GM23338 (cell line): ENCODE results near the gene THSD4. TPM values are rescaled to one million over a fixed set of nuclear protein-coding genes. Genes with fewer than 3 reads are reported as not detected.

Experiments used
- ATAC-seq: fragments of 200-7000 bp; cut with Tn5 transposase; 3 replicates; pipeline ENCODE4 v1.9.1; 2020
- DNase-seq: peaks from one replicate; pipeline ENCODE4 v3.0.0-alpha.2; 2015; ENCODE audit warnings: low spot score
- H2AFZ ChIP-seq: fragments of 200-600 bp; sonication (generic); 2 replicates; pipeline ENCODE4 v1.8.0; 2016; ENCODE audit warnings: antibody characterized with exemption, mild to moderate bottlenecking, moderate library complexity
- H3F3A ChIP-seq: fragments of 200-600 bp; sonication (generic); replicated peaks from 2 replicates; pipeline ENCODE4 v1.8.0; 2017; ENCODE audit warnings: antibody characterized with exemption, mixed run types, low read depth
- H3K27ac ChIP-seq: fragments of 200-600 bp; sonication (generic); 2 replicates; pipeline ENCODE4 v1.6.1; 2016; ENCODE audit warnings: low read depth
- H3K27me3 ChIP-seq: fragments of 200-600 bp; sonication (generic); 2 replicates; pipeline ENCODE4 v1.8.0; 2016; ENCODE audit warnings: mild to moderate bottlenecking, mixed run types, moderate library complexity; ENCODE audit not compliant: insufficient read depth
- H3K36me3 ChIP-seq: fragments of 200-600 bp; sonication (generic); 2 replicates; pipeline ENCODE4 v1.8.0; 2016; ENCODE audit warnings: mild to moderate bottlenecking; ENCODE audit not compliant: insufficient read depth
- H3K4me1 ChIP-seq: fragments of 200-600 bp; sonication (generic); 2 replicates; pipeline ENCODE4 v1.8.0; 2016; ENCODE audit warnings: mild to moderate bottlenecking, moderate library complexity; ENCODE audit not compliant: insufficient read depth
- H3K4me2 ChIP-seq: fragments of 200-600 bp; sonication (generic); 2 replicates; pipeline ENCODE4 v1.7.1; 2017; ENCODE audit warnings: mixed run types
- H3K4me3 ChIP-seq: fragments of 200-600 bp; sonication (generic); 2 replicates; pipeline ENCODE4 v1.6.1; 2016; ENCODE audit warnings: mixed run types
- H3K79me2 ChIP-seq: fragments of 200-600 bp; sonication (generic); replicated peaks from 2 replicates; pipeline ENCODE4 v1.8.0; 2017; ENCODE audit warnings: mild to moderate bottlenecking; ENCODE audit not compliant: insufficient read depth
- H3K9me2 ChIP-seq: fragments of 200-600 bp; sonication (generic); 2 replicates; pipeline ENCODE4 v1.8.0; 2017; ENCODE audit not compliant: insufficient read depth
- H4K20me1 ChIP-seq: fragments of 200-600 bp; sonication (generic); replicated peaks from 2 replicates; pipeline ENCODE4 v1.8.0; 2017; ENCODE audit warnings: mild to moderate bottlenecking; ENCODE audit not compliant: insufficient read depth
- H3K27ac Mint-ChIP-seq: 2 replicates; pipeline ENCODE4 v1.8.0; 2020; ENCODE audit warnings: inconsistent platforms, mild to moderate bottlenecking, moderate library complexity, mixed read lengths
- H3K27me3 Mint-ChIP-seq: 3 replicates; pipeline ENCODE4 v1.8.0; 2022; ENCODE audit warnings: low read depth, mild to moderate bottlenecking, moderate library complexity, mixed read lengths, inconsistent platforms; ENCODE audit not compliant: insufficient read depth, poor library complexity
- H3K36me3 Mint-ChIP-seq: 3 replicates; pipeline ENCODE4 v1.8.0; 2021; ENCODE audit warnings: low read depth, mild to moderate bottlenecking, inconsistent platforms, moderate library complexity, mixed read lengths
- H3K4me1 Mint-ChIP-seq: 3 replicates; pipeline ENCODE4 v1.8.0; 2020; ENCODE audit warnings: mild to moderate bottlenecking, inconsistent platforms, mixed read lengths
- H3K4me3 Mint-ChIP-seq: 3 replicates; pipeline ENCODE4 v1.8.0; 2021; ENCODE audit warnings: moderate library complexity, mild to moderate bottlenecking, inconsistent platforms, mixed read lengths
- H3K9me3 Mint-ChIP-seq: 3 replicates; pipeline ENCODE4 v1.8.0; 2020; ENCODE audit warnings: moderate library complexity, mild to moderate bottlenecking, inconsistent platforms, mixed read lengths
- CREB1 ChIP-seq: fragments of 250-450 bp; sonication (Bioruptor Pico); IDR thresholded peaks from 2 replicates; pipeline ENCODE4 v1.5.0; 2020; ENCODE audit warnings: low read depth, mild to moderate bottlenecking, moderate library complexity
- JUNB ChIP-seq: IDR thresholded peaks from one replicate; pipeline ENCODE4 v1.6.1; 2016; ENCODE audit warnings: antibody characterized with exemption; ENCODE audit not compliant: unreplicated experiment
- NANOG ChIP-seq: IDR thresholded peaks from 2 replicates; pipeline ENCODE4 v1.6.1; 2016; ENCODE audit warnings: antibody characterized with exemption, borderline replicate concordance
- POLR2AphosphoS5 ChIP-seq: IDR thresholded peaks from 2 replicates; pipeline ENCODE4 v1.6.1; 2016; ENCODE audit warnings: antibody characterized with exemption, low read depth
- STAT1 ChIP-seq: IDR thresholded peaks from one replicate; pipeline ENCODE4 v1.6.1; 2016; ENCODE audit warnings: antibody characterized with exemption; ENCODE audit not compliant: unreplicated experiment
- ZNF114 ChIP-seq: fragments of 250-450 bp; sonication (Bioruptor Pico); IDR thresholded peaks from 2 replicates; pipeline ENCODE4 v1.5.0; 2020; ENCODE audit warnings: mild to moderate bottlenecking, moderate library complexity
- polyA plus RNA-seq: library from polyadenylated mRNA; unstranded; fragments of >200 nt; fragmentation: Nextera tagmentation; extraction: Ambion mirVana; gene quantifications from 2 replicates; pipeline ENCODE4 v1.2.1, GENCODE V29; 2016
- total RNA-seq: library from RNA; depleted of rRNA; stranded (reverse); fragments of >200 nt; shearing (Covaris generic); gene quantifications from 2 replicates; pipeline ENCODE4 v1.2.3, GENCODE V29; 2014
- TF ChIP-seq, protein P1 (sequence below): IDR thresholded peaks from one replicate; pipeline ENCODE4 v1.6.1; 2018; ENCODE audit warnings: antibody characterized with exemption; ENCODE audit not compliant: unreplicated experiment
- TF ChIP-seq, protein P2 (sequence below): IDR thresholded peaks from 2 replicates; pipeline ENCODE4 v1.6.1; 2016; ENCODE audit warnings: antibody characterized with exemption
- TF ChIP-seq, protein P3 (sequence below): fragments of 250-450 bp; sonication (Bioruptor Pico); IDR thresholded peaks from 2 replicates; pipeline ENCODE4 v1.5.0; 2020; ENCODE audit warnings: mild to moderate bottlenecking, moderate library complexity

Gene THSD4
- total and polyA plus RNA-seq, 2 experiments from 2014 or later, result 2.0 to 7.4 TPM

DNA sequence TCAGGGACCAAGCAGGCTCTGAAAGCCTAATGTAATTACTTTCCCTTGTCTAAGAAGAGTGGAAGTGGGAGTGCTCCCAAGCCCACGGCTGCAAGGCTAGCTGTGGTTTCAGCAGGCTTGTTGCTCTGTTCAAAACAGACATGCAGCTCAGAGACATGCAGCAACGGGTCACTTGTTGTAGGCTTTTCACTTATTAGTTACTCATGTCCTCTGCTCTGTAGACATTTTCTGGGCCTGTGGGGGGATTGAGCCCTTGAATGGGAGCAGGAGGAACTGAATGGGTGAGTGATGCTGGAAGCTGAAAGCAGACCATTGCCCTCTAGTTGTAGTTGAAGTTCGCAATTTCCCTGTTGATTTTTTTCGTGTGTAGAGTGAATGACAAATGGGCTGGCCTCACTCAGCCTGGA, 433.1 kb downstream of the THSD4 start (continued):
- TF ChIP-seq, protein P1, sequence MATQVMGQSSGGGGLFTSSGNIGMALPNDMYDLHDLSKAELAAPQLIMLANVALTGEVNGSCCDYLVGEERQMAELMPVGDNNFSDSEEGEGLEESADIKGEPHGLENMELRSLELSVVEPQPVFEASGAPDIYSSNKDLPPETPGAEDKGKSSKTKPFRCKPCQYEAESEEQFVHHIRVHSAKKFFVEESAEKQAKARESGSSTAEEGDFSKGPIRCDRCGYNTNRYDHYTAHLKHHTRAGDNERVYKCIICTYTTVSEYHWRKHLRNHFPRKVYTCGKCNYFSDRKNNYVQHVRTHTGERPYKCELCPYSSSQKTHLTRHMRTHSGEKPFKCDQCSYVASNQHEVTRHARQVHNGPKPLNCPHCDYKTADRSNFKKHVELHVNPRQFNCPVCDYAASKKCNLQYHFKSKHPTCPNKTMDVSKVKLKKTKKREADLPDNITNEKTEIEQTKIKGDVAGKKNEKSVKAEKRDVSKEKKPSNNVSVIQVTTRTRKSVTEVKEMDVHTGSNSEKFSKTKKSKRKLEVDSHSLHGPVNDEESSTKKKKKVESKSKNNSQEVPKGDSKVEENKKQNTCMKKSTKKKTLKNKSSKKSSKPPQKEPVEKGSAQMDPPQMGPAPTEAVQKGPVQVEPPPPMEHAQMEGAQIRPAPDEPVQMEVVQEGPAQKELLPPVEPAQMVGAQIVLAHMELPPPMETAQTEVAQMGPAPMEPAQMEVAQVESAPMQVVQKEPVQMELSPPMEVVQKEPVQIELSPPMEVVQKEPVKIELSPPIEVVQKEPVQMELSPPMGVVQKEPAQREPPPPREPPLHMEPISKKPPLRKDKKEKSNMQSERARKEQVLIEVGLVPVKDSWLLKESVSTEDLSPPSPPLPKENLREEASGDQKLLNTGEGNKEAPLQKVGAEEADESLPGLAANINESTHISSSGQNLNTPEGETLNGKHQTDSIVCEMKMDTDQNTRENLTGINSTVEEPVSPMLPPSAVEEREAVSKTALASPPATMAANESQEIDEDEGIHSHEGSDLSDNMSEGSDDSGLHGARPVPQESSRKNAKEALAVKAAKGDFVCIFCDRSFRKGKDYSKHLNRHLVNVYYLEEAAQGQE, result no peak
- TF ChIP-seq STAT1, result no peak
- no peak for TF ChIP-seq POLR2AphosphoS5
- TF ChIP-seq NANOG, result no peak
- TF ChIP-seq ZNF114 (CRISPR knock-in tag), result no peak
- TF ChIP-seq, protein P2, sequence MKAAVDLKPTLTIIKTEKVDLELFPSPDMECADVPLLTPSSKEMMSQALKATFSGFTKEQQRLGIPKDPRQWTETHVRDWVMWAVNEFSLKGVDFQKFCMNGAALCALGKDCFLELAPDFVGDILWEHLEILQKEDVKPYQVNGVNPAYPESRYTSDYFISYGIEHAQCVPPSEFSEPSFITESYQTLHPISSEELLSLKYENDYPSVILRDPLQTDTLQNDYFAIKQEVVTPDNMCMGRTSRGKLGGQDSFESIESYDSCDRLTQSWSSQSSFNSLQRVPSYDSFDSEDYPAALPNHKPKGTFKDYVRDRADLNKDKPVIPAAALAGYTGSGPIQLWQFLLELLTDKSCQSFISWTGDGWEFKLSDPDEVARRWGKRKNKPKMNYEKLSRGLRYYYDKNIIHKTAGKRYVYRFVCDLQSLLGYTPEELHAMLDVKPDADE, result no peak

DNA sequence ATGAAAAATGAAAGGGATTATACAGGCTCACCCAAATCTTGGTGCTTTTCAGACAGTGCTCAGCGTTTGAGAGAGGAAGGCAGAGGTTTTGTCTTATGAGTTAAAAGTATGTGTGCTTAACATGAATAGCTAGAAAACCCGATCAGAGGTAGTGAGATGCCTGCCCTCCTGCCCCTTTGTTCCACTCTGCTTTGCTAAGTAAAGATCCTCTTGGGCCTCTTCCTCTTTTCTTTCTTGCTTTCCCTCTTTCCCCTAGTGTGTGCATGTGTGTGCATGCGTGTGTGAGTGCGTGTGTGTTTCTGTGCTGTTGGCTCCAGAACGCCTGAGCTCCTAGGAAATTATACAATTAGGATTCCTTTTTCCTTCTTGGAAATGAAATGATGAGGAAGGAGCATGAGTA, 433.8 kb downstream of the THSD4 start:
- Mint-ChIP-seq H3K27me3 (peaks cover 2% of the 10 kb centered on the region), H3K4me1 (peaks cover 20% of the 10 kb centered on the region), H3K4me3 (no peak overlapping the region), H3K9me3 (no peaks in the 10 kb centered on the region), H3K27ac (no peak overlapping the region), H3K36me3 (no peaks in the 10 kb centered on the region)
- no peak overlapping the region for H3K27ac ChIP-seq
- TF ChIP-seq, protein P2, result no peak
- TF ChIP-seq, protein P3, sequence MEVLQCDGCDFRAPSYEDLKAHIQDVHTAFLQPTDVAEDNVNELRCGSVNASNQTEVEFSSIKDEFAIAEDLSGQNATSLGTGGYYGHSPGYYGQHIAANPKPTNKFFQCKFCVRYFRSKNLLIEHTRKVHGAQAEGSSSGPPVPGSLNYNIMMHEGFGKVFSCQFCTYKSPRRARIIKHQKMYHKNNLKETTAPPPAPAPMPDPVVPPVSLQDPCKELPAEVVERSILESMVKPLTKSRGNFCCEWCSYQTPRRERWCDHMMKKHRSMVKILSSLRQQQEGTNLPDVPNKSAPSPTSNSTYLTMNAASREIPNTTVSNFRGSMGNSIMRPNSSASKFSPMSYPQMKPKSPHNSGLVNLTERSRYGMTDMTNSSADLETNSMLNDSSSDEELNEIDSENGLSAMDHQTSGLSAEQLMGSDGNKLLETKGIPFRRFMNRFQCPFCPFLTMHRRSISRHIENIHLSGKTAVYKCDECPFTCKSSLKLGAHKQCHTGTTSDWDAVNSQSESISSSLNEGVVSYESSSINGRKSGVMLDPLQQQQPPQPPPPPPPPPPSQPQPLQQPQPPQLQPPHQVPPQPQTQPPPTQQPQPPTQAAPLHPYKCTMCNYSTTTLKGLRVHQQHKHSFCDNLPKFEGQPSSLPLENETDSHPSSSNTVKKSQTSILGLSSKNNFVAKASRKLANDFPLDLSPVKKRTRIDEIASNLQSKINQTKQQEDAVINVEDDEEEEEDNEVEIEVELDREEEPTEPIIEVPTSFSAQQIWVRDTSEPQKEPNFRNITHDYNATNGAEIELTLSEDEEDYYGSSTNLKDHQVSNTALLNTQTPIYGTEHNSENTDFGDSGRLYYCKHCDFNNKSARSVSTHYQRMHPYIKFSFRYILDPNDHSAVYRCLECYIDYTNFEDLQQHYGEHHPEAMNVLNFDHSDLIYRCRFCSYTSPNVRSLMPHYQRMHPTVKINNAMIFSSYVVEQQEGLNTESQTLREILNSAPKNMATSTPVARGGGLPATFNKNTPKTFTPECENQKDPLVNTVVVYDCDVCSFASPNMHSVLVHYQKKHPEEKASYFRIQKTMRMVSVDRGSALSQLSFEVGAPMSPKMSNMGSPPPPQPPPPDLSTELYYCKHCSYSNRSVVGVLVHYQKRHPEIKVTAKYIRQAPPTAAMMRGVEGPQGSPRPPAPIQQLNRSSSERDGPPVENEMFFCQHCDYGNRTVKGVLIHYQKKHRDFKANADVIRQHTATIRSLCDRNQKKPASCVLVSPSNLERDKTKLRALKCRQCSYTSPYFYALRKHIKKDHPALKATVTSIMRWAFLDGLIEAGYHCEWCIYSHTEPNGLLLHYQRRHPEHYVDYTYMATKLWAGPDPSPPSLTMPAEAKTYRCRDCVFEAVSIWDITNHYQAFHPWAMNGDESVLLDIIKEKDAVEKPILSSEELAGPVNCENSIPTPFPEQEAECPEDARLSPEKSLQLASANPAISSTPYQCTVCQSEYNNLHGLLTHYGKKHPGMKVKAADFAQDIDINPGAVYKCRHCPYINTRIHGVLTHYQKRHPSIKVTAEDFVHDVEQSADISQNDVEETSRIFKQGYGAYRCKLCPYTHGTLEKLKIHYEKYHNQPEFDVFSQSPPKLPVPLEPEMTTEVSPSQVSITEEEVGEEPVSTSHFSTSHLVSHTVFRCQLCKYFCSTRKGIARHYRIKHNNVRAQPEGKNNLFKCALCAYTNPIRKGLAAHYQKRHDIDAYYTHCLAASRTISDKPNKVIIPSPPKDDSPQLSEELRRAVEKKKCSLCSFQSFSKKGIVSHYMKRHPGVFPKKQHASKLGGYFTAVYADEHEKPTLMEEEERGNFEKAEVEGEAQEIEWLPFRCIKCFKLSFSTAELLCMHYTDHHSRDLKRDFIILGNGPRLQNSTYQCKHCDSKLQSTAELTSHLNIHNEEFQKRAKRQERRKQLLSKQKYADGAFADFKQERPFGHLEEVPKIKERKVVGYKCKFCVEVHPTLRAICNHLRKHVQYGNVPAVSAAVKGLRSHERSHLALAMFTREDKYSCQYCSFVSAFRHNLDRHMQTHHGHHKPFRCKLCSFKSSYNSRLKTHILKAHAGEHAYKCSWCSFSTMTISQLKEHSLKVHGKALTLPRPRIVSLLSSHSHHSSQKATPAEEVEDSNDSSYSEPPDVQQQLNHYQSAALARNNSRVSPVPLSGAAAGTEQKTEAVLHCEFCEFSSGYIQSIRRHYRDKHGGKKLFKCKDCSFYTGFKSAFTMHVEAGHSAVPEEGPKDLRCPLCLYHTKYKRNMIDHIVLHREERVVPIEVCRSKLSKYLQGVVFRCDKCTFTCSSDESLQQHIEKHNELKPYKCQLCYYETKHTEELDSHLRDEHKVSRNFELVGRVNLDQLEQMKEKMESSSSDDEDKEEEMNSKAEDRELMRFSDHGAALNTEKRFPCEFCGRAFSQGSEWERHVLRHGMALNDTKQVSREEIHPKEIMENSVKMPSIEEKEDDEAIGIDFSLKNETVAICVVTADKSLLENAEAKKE (CRISPR knock-in tag), result no peak
- TF ChIP-seq POLR2AphosphoS5 (no peak), JUNB (no peak), CREB1 (CRISPR knock-in tag) (no peak), ZNF114 (CRISPR knock-in tag) (no peak)
- H3K36me3 ChIP-seq, result no peaks in the 10 kb centered on the region
- H3K4me2 ChIP-seq, result no peak overlapping the region
- no peaks in the 10 kb centered on the region for H3K4me1 ChIP-seq
- H3K9me2 ChIP-seq, result no peaks in the 10 kb centered on the region
- no peak overlapping the region for H3K4me3 ChIP-seq
- H3K27me3 ChIP-seq, result no peaks in the 10 kb centered on the region
- DNase-seq, result no peak
- H3F3A ChIP-seq, result no peaks in the 10 kb centered on the region
- no peak overlapping the region for H2AFZ ChIP-seq
- H3K79me2 ChIP-seq, result no peaks in the 10 kb centered on the region
- H4K20me1 ChIP-seq, result no peaks in the 10 kb centered on the region
- no peak for ATAC-seq
